Prostate gland (tissue), 2 donors: Measurements from ENCODE around the gene ATG16L2.

Experiments used
- CTCF ChIP-seq, 4 experiments: fragments of 200-600 bp in 2 of 4; fragments of 450-650 bp in 2 of 4; sonication (generic) in 2 of 4; IDR thresholded peaks; 1 replicate in 3 of 4; 2 replicates in 1 of 4; pipeline ENCODE4 v1.5.1; 2016 to 2019; ENCODE audit warnings: antibody characterized with exemption in 4 of 4, mild to moderate bottlenecking in 2 of 4, moderate library complexity in 2 of 4
- POLR2A ChIP-seq: fragments of 450-650 bp; IDR thresholded peaks from one replicate; pipeline ENCODE4 v1.6.1; 2016; ENCODE audit warnings: antibody characterized with exemption, mild to moderate bottlenecking
- POLR2AphosphoS5 ChIP-seq: sonication (generic); formaldehyde crosslinking; IDR thresholded peaks from one replicate; pipeline ENCODE4 v1.6.1; 2017; ENCODE audit warnings: antibody characterized with exemption

- no peak for TF ChIP-seq CTCF (IDR thresholded peaks at IDR 0.05)
- TF ChIP-seq POLR2AphosphoS5: no peak
- TF ChIP-seq POLR2A: no peak
These were observed 27.2 kb downstream of the ATG16L2 start for GRCh38 chr11:72841397-72841796.
